ENCODE measurements around the gene FAM120B.
"Not testable (repeated sequence)": the region's sequence is repeated elsewhere in the genome, so short reads cannot be mapped to it uniquely, and the experiment has no call there.

FAM120B gene

GRCh38 chr6:170405311-170405975 is 98.9 kb downstream of the FAM120B start:
- POLR2A ChIA-PET (ENCODE audit: low non-redundant PET) = no interaction called here
- CTCF ChIA-PET = interaction anchor here (0.8 kb wide), 1 partner anchor 33 kb away, joined by 4 read pairs; no protein-coding TSS in a partner anchor
- DNase-seq (ENCODE audit: low spot score) = peak; percentile 88
- H3K27ac ChIP-seq = peak overlapping the region; percentile 98
- TF ChIP-seq, protein P1, sequence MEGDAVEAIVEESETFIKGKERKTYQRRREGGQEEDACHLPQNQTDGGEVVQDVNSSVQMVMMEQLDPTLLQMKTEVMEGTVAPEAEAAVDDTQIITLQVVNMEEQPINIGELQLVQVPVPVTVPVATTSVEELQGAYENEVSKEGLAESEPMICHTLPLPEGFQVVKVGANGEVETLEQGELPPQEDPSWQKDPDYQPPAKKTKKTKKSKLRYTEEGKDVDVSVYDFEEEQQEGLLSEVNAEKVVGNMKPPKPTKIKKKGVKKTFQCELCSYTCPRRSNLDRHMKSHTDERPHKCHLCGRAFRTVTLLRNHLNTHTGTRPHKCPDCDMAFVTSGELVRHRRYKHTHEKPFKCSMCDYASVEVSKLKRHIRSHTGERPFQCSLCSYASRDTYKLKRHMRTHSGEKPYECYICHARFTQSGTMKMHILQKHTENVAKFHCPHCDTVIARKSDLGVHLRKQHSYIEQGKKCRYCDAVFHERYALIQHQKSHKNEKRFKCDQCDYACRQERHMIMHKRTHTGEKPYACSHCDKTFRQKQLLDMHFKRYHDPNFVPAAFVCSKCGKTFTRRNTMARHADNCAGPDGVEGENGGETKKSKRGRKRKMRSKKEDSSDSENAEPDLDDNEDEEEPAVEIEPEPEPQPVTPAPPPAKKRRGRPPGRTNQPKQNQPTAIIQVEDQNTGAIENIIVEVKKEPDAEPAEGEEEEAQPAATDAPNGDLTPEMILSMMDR (conservative IDR thresholded peaks at IDR 0.05; ENCODE audit: low read depth) = no peak

- ChIA-PET POLR2A (ENCODE audit: low non-redundant PET) (no interaction called here), CTCF (no interaction called here)
- no peak for DNase-seq (ENCODE audit: low spot score)
- peak overlapping the region; percentile 70 for H3K27ac ChIP-seq
- TF ChIP-seq, protein P1 (conservative IDR thresholded peaks at IDR 0.05; ENCODE audit: low read depth) = no peak
These were observed 100.6 kb downstream of the FAM120B start for GRCh38 chr6:170407200-170407599.

DNA sequence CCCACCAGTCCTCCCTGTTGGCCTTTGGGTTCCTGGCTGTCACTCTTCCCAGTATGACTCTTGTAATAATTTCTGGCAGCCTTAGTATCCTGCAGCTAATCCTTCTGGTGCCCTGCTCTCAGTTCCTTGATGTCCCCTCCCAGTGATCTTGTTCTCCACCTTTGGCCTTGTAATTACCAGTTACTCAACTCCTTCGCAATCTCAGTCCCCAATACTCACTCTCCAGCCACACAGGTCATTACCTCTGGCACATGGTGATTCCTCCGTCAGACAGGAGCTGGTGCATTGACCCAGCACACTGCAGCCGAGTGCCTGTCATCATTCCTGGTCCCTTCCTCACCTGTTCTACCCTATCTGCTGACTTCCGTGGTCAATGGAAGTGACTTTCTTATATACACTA is 101.4 kb downstream of the FAM120B start:
- ChIA-PET POLR2A (ENCODE audit: low non-redundant PET) (no interaction called here), CTCF (no interaction called here)

DNA sequence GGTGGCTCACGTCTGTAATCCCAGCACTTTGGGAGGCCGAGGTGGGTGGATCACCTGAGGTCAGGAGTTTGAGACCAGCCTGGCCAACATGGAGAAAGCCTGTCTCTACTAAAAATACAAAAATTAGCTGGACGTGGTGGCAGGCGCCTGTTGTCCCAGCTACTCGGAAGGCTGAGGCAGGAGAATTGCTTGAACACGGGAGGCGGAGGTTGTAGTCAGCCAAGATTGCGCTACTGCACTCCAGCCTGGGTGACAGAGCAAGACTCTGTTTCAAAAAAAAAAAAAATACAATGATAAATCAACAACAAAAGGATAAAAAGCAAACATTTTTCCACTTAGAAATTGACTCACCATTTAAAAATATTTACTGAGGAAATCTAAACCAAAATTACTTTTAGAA is 103.2 kb downstream of the FAM120B start:
- CTCF ChIA-PET; DNase-seq (ENCODE audit: low spot score); POLR2A ChIA-PET (ENCODE audit: low non-redundant PET); H3K27ac ChIP-seq: not testable (repeated sequence)

More for the DNA sequence above, 101.4 kb downstream of the FAM120B start:
- TF ChIP-seq, protein P1 (conservative IDR thresholded peaks at IDR 0.05; ENCODE audit: low read depth) = no peak
- no peak for DNase-seq (ENCODE audit: low spot score)
- H3K27ac ChIP-seq = no peak overlapping the region

DNA sequence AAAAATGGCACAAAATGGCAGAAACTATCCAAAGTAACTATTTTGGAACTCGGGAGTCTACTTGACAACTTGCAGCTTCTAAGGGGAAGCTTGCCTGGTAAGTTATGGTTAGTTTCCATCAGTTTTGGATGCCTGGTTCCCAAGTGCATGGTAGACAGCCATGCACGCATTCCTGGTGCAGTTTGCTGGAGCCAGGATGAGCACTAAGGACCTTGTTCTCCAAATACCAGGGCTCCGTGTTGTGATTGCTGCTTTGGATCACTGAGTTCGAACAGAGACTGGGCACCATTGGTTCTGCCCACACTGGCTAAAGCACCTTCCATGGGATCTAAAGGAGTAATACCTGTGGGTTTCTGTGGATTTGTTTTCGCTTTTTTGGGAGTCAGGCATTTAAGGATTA is 103.7 kb downstream of the FAM120B start:
- TF ChIP-seq, protein P1 (conservative IDR thresholded peaks at IDR 0.05; ENCODE audit: low read depth) = no peak
- POLR2A ChIA-PET (ENCODE audit: low non-redundant PET) = no interaction called here
- CTCF ChIA-PET = no interaction called here
- H3K27ac ChIP-seq = no peak overlapping the region
- DNase-seq (ENCODE audit: low spot score) = no peak

DNA sequence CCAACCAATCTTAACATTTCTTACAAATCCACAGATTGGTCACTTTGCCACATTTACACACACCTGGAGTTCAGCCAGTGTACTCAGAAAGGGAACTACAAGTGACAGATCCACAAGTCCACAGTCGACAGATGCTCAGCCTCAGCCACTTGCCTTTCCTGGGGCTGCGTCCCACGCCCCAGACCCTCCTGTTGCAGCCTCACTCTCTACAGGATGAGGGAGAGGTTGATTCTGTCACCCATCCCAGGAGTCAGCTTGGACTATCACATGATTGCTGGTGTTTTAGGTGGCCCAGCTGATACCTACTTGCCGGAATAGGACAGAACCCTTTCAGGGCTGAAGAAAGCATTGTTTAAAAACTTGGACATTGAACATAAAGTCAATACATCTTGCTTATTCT is 108.8 kb downstream of the FAM120B start:
- TF ChIP-seq, protein P1 (conservative IDR thresholded peaks at IDR 0.05; ENCODE audit: low read depth) = no peak
- no peak overlapping the region for H3K27ac ChIP-seq
- DNase-seq (ENCODE audit: low spot score) = no peak
- POLR2A ChIA-PET (ENCODE audit: low non-redundant PET) = no interaction called here
- CTCF ChIA-PET = no interaction called here

DNA sequence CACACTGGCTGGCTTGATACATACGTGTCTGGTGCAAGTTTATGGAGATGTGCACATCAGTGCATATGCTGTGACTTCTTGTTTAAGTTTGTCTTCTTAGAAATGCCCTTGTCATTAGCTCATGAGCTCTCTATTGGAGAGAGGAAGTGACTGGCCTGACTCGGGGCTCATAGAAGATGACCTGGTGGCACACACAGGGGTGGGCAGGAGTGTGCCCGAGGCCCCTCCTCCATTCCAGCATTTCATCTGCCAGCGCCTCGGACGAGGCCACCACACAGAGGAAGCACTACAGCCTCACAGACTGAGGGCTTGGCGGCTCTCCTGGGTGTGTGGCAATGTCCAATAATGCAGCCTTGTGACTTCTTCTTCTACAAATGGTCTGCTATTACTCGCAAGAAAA is 109.7 kb downstream of the FAM120B start:
- TF ChIP-seq, protein P1 (conservative IDR thresholded peaks at IDR 0.05; ENCODE audit: low read depth) = no peak
- ChIA-PET POLR2A (ENCODE audit: low non-redundant PET) (no interaction called here), CTCF (no interaction called here)
- no peak overlapping the region for H3K27ac ChIP-seq
- DNase-seq (ENCODE audit: low spot score) = no peak

Data from RWPE1 (cell line).